GM12892 (cell line): Measurements from ENCODE around the gene NPHP4.

Experiments
- POLR2A ChIP-seq: IDR thresholded peaks from 2 replicates; pipeline ENCODE4 v1.6.1; 2011; ENCODE audit warnings: low read depth, low read length, control low read depth
- POLR2AphosphoS5 ChIP-seq: IDR thresholded peaks from 2 replicates; pipeline ENCODE4 v1.6.1; 2011; ENCODE audit warnings: low read depth, low read length, control low read depth
- TAF1 ChIP-seq: IDR thresholded peaks from 2 replicates; pipeline ENCODE4 v1.6.1; 2011; ENCODE audit warnings: low read depth, mild to moderate bottlenecking, control low read depth, low read length, borderline replicate concordance

- TF ChIP-seq POLR2A, result no peak
- no peak for TF ChIP-seq POLR2AphosphoS5
- TF ChIP-seq TAF1, result no peak
Observed at GRCh38 chr1:5819391-5820025, 172.7 kb downstream of the NPHP4 start.
